Mucosa of descending colon (tissue), 3 donors: ENCODE results near the gene NHLRC1. TPM values are rescaled to one million over a fixed set of nuclear protein-coding genes. Genes with fewer than 3 reads are reported as not detected.

ENCODE experiments used
- ATAC-seq: fragments of 200-7000 bp; cut with Tn5 transposase; one replicate; pipeline ENCODE4 v1.9.1; 2020; ENCODE audit warnings: mild to moderate bottlenecking, moderate library complexity
- DNase-seq, 3 donors: peaks; one replicate each; pipeline ENCODE4 v3.0.0-alpha.2; 2020
- H3K36me3 ChIP-seq: fragments of 200-600 bp; one replicate; pipeline ENCODE4 v1.8.0; 2021; ENCODE audit warnings: low read depth, mild to moderate bottlenecking
- H3K4me1 ChIP-seq: fragments of 200-600 bp; one replicate; pipeline ENCODE4 v1.8.0; 2021; ENCODE audit warnings: low read depth, mild to moderate bottlenecking
- H3K4me3 ChIP-seq: fragments of 200-600 bp; one replicate; pipeline ENCODE4 v1.8.0; 2021; ENCODE audit warnings: mild to moderate bottlenecking
- H3K9me3 ChIP-seq: fragments of 200-600 bp; one replicate; pipeline ENCODE4 v1.8.0; 2021; ENCODE audit warnings: mild to moderate bottlenecking
- intact Hi-C, 2 donors: fragments of 100-400 bp; cut with DNase I in 1 of 2; cut with micrococcal nuclease in 1 of 2; formaldehyde crosslinking; loops; one replicate each; pipeline versions ENCODE4 v1.11.0 to v1.11.1; 2022; cut with DNase I, micrococcal nuclease
- total RNA-seq, 3 donors: library from RNA; stranded (reverse); fragmentation: NEBNext Ultra II Directional in 2 of 3; extraction: Animal tissue kit (Norgen Biotek cat#: 25700) in 2 of 3; gene quantifications; one replicate each; pipeline versions ENCODE4 v1.2.1 to v1.2.4, GENCODE V29; 2021 to 2023
- TF ChIP-seq, protein P1 (sequence below): fragments of 200-600 bp; IDR thresholded peaks from one replicate; pipeline ENCODE4 v1.8.0; 2022; ENCODE audit warnings: antibody characterized with exemption, mild to moderate bottlenecking
- donor health status: DM: no; HTN: no; CAD: no; lungs with moderate emphysema.
- donor health status: DM: no; HTN: no; CAD: no.
- donor health status: DM: no; HTN: yes; CAD: no.

NHLRC1 gene
- total RNA-seq, 3 donors from 2014 or later, result 1.8 to 3.6 (median 2.3) TPM

- TF ChIP-seq, protein P1, sequence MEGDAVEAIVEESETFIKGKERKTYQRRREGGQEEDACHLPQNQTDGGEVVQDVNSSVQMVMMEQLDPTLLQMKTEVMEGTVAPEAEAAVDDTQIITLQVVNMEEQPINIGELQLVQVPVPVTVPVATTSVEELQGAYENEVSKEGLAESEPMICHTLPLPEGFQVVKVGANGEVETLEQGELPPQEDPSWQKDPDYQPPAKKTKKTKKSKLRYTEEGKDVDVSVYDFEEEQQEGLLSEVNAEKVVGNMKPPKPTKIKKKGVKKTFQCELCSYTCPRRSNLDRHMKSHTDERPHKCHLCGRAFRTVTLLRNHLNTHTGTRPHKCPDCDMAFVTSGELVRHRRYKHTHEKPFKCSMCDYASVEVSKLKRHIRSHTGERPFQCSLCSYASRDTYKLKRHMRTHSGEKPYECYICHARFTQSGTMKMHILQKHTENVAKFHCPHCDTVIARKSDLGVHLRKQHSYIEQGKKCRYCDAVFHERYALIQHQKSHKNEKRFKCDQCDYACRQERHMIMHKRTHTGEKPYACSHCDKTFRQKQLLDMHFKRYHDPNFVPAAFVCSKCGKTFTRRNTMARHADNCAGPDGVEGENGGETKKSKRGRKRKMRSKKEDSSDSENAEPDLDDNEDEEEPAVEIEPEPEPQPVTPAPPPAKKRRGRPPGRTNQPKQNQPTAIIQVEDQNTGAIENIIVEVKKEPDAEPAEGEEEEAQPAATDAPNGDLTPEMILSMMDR, result no peak
- Histone ChIP-seq H3K4me1 (peaks cover 17% of the 10 kb centered on the region), H3K36me3 (no peaks in the 10 kb centered on the region), H3K4me3 (no peak overlapping the region), H3K9me3 (no peaks in the 10 kb centered on the region)
- DNase-seq (no peak), ATAC-seq (no peak)
- intact Hi-C loops, result no loop called here
These were observed 13.8 kb upstream of the NHLRC1 start for GRCh38 chr6:18136260-18136659.

GRCh38 chr6:18135171-18135570 lies 12.7 kb upstream of the NHLRC1 start:
- no peak for DNase-seq
- intact Hi-C loops, result no loop called here
- H3K4me3 ChIP-seq, result no peak overlapping the region
- TF ChIP-seq, protein P1, result no peak
- no peaks in the 10 kb centered on the region for H3K9me3 ChIP-seq
- no peaks in the 10 kb centered on the region for H3K36me3 ChIP-seq
- ATAC-seq, result no peak
- peaks cover 8% of the 10 kb centered on the region for H3K4me1 ChIP-seq

GRCh38 chr6:18132346-18132745 lies 9.9 kb upstream of the NHLRC1 start:
- no peak overlapping the region for H3K4me3 ChIP-seq
- DNase-seq (no peak), ATAC-seq (no peak)
- H3K9me3 ChIP-seq, result no peaks in the 10 kb centered on the region
- TF ChIP-seq, protein P1, result no peak
- no peaks in the 10 kb centered on the region for H3K36me3 ChIP-seq
- no peaks in the 10 kb centered on the region for H3K4me1 ChIP-seq
- intact Hi-C loops, result no loop called here

GRCh38 chr6:18126121-18126520 lies 3.6 kb upstream of the NHLRC1 start:
- TF ChIP-seq, protein P1, result no peak
- intact Hi-C loops, result no loop called here
- Histone ChIP-seq H3K9me3 (no peaks in the 10 kb centered on the region), H3K4me1 (peaks cover 11% of the 10 kb centered on the region), H3K36me3 (no peaks in the 10 kb centered on the region), H3K4me3 (no peak overlapping the region)
- DNase-seq (no peak), ATAC-seq (no peak)

- intact Hi-C loops, result no loop called here
These were observed 823 bp downstream of the NHLRC1 start for GRCh38 chr6:18121580-18122127.

More at GRCh38 chr6:18121580-18122127, 823 bp downstream of the NHLRC1 start:
- no peak for ATAC-seq
- peak in 1 of 3 donors; percentile 31 for DNase-seq
- Histone ChIP-seq H3K9me3 (no peaks in the 10 kb centered on the region), H3K4me3 (no peak overlapping the region), H3K36me3 (no peaks in the 10 kb centered on the region), H3K4me1 (peaks cover 16% of the 10 kb centered on the region)
- TF ChIP-seq, protein P1, result no peak
